IMR-90 (cell line): ENCODE measurements around the gene LNP1. TPM values are rescaled to one million over a fixed set of nuclear protein-coding genes. Genes with fewer than 3 reads are reported as not detected.

Experiments
- ATAC-seq: fragments of 200-7000 bp; cut with Tn5 transposase; 2 replicates; pipeline ENCODE4 v1.9.1; 2020; ENCODE audit warnings: low read depth, mild to moderate bottlenecking, moderate library complexity
- BruUV-seq: library from RNA; stranded (reverse); fragments of 400-500 nt; replicated peaks from 2 replicates; lab custom pipeline; 2021; lab: Mats Ljungman, UMichigan
- CTCF ChIA-PET: fragments of 300-600 bp; formaldehyde crosslinking; extraction: SDS; loops from one replicate; lab custom pipeline; 2021; ENCODE audit warnings: antibody characterized with exemption; lab: Yijun Ruan, JAX
- POLR2A ChIA-PET: fragments of 300-600 bp; sonication (Branson Sonifier 250); formaldehyde crosslinking; loops from one replicate; lab custom pipeline; 2022; ENCODE audit warnings: antibody characterized with exemption; ENCODE audit not compliant: unreplicated experiment; lab: Charles Lee
- DNase-seq: peaks from one replicate; pipeline ENCODE4 v3.0.0; 2013
- H2AFZ ChIP-seq: replicated peaks from 2 replicates; pipeline ENCODE3; 2013; ENCODE audit warnings: low read length, mild to moderate bottlenecking; ENCODE audit not compliant: poor library complexity
- H2AK5ac ChIP-seq: 2 replicates; pipeline ENCODE4 v1.6.1; 2013; ENCODE audit warnings: low read depth, low read length, inconsistent platforms
- H2AK9ac ChIP-seq: replicated peaks from 2 replicates; pipeline ENCODE3; 2013; ENCODE audit warnings: mild to moderate bottlenecking, low read depth, low read length, moderate library complexity; ENCODE audit not compliant: poor library complexity
- H2BK120ac ChIP-seq: 2 replicates; pipeline ENCODE4 v1.6.1; 2013; ENCODE audit warnings: low read depth, low read length, inconsistent platforms
- H2BK15ac ChIP-seq: 3 replicates; pipeline ENCODE4 v1.6.1; 2013; ENCODE audit warnings: low read depth, low read length, inconsistent platforms
- H2BK20ac ChIP-seq: 2 replicates; pipeline ENCODE4 v1.6.1; 2013; ENCODE audit warnings: low read depth, mild to moderate bottlenecking, inconsistent platforms, low read length, moderate library complexity
- H2BK5ac ChIP-seq: 2 replicates; pipeline ENCODE4 v1.6.1; 2013; ENCODE audit warnings: mild to moderate bottlenecking, low read depth, low read length, inconsistent platforms; ENCODE audit not compliant: poor library complexity, severe bottlenecking
- H3K14ac ChIP-seq: replicated peaks from 2 replicates; pipeline ENCODE4 v1.6.1; 2013; ENCODE audit warnings: low read depth, low read length, inconsistent platforms
- H3K18ac ChIP-seq: 2 replicates; pipeline ENCODE4 v1.6.1; 2013; ENCODE audit warnings: low read depth, low read length, control low read depth
- H3K23ac ChIP-seq: 2 replicates; pipeline ENCODE4 v1.6.1; 2013; ENCODE audit warnings: low read depth, low read length, inconsistent platforms
- H3K27ac ChIP-seq: 2 replicates; pipeline ENCODE4 v1.5.1; 2013; ENCODE audit warnings: mild to moderate bottlenecking, control low read depth, low read length; ENCODE audit not compliant: insufficient read depth
- H3K27me3 ChIP-seq: 2 replicates; pipeline ENCODE4 v1.6.1; 2013; ENCODE audit warnings: low read length; ENCODE audit not compliant: control insufficient read depth, insufficient read depth
- H3K36me3 ChIP-seq: 2 replicates; pipeline ENCODE4 v1.6.1; 2013; ENCODE audit warnings: low read length, mixed read lengths; ENCODE audit not compliant: control insufficient read depth, insufficient read depth
- H3K4ac ChIP-seq: 2 replicates; pipeline ENCODE4 v1.6.1; 2013; ENCODE audit warnings: low read depth, low read length, inconsistent platforms
- H3K4me1 ChIP-seq: 2 replicates; pipeline ENCODE4 v1.6.1; 2013; ENCODE audit warnings: low read length, mixed read lengths; ENCODE audit not compliant: control insufficient read depth, insufficient read depth
- H3K4me2 ChIP-seq: 2 replicates; pipeline ENCODE4 v1.6.1; 2013; ENCODE audit warnings: low read depth, mild to moderate bottlenecking, control low read depth, low read length, moderate library complexity
- H3K4me3 ChIP-seq: 2 replicates; pipeline ENCODE4 v1.5.1; 2013; ENCODE audit warnings: low read depth, mild to moderate bottlenecking, control low read depth, low read length, moderate library complexity; ENCODE audit not compliant: insufficient read depth
- H3K56ac ChIP-seq: 2 replicates; pipeline ENCODE4 v1.6.1; 2013; ENCODE audit warnings: low read length, inconsistent platforms; ENCODE audit not compliant: insufficient read depth; ENCODE audit errors: extremely low read depth
- H3K79me1 ChIP-seq, 2 experiments: 2 replicates each; pipeline ENCODE4 v1.6.1; 2013; ENCODE audit warnings: low read length in 2 of 2, inconsistent platforms in 1 of 2, low read depth in 1 of 2
- H3K9ac ChIP-seq: 2 replicates; pipeline ENCODE4 v1.6.1; 2013; ENCODE audit warnings: low read depth, low read length, control low read depth
- H3K9me1 ChIP-seq: 2 replicates; pipeline ENCODE4 v1.6.1; 2013; ENCODE audit warnings: low read length, inconsistent platforms; ENCODE audit not compliant: insufficient read depth
- H3K9me3 ChIP-seq: 2 replicates; pipeline ENCODE4 v1.6.1; 2013; ENCODE audit warnings: low read length; ENCODE audit not compliant: control insufficient read depth, insufficient read depth
- H4K20me1 ChIP-seq: 2 replicates; pipeline ENCODE4 v1.6.1; 2013; ENCODE audit warnings: low read length, inconsistent platforms; ENCODE audit not compliant: insufficient read depth
- H4K5ac ChIP-seq: 2 replicates; pipeline ENCODE4 v1.6.1; 2013; ENCODE audit warnings: mild to moderate bottlenecking, low read depth, low read length, control low read depth
- H4K8ac ChIP-seq, 2 experiments: 2 replicates each; pipeline ENCODE4 v1.6.1; 2013; ENCODE audit warnings: low read depth in 2 of 2, low read length in 2 of 2, control low read depth in 1 of 2, inconsistent platforms in 1 of 2
- H4K91ac ChIP-seq: 2 replicates; pipeline ENCODE4 v1.6.1; 2013; ENCODE audit warnings: low read depth, low read length, inconsistent platforms; ENCODE audit not compliant: insufficient read depth
- CEBPB ChIP-seq: IDR thresholded peaks from 2 replicates; pipeline ENCODE4 v1.6.1; 2012; ENCODE audit warnings: low read depth, low read length, improper control_type of control experiment
- CHD1 ChIP-seq: IDR thresholded peaks from 2 replicates; pipeline ENCODE4 v1.6.1; 2012; ENCODE audit warnings: low read depth, low read length, improper control_type of control experiment
- MAFK ChIP-seq: IDR thresholded peaks from 2 replicates; pipeline ENCODE4 v1.6.1; 2012; ENCODE audit warnings: low read depth, low read length, improper control_type of control experiment
- MXI1 ChIP-seq: IDR thresholded peaks from 2 replicates; pipeline ENCODE4 v1.6.1; 2012; ENCODE audit warnings: low read depth, mild to moderate bottlenecking, low read length, moderate library complexity, borderline replicate concordance
- POLR2A ChIP-seq: IDR thresholded peaks from 2 replicates; pipeline ENCODE4 v1.6.1; 2012; ENCODE audit warnings: mild to moderate bottlenecking, low read depth, low read length
- dilution Hi-C: fragments of 300-500 bp; cut with HindIII; formaldehyde crosslinking; loops from one replicate; pipeline ENCODE4 v1.14.3; 2018; ENCODE audit warnings: low sequenced_read_pairs; ENCODE audit not compliant: unreplicated experiment
- in situ Hi-C: fragments of 300-500 bp; cut with MboI; formaldehyde crosslinking; loops from 3 replicates; pipeline ENCODE4 v1.14.3; 2019; ENCODE audit warnings: low sequenced_read_pairs, inconsistent platforms, mixed read lengths
- intact Hi-C: fragments of 100-400 bp; cut with micrococcal nuclease; formaldehyde crosslinking; loops from 2 replicates; pipeline ENCODE4 v1.10.0; 2022
- polyA plus RNA-seq, 3 experiments: library from polyadenylated mRNA; depleted of rRNA; stranded (reverse); fragments of >200 nt; gene quantifications; 2 replicates each; pipeline ENCODE4 v1.2.3, GENCODE V29; 2012; ENCODE audit warnings: low replicate concordance in 1 of 3
- total RNA-seq: library from RNA; depleted of rRNA; stranded (reverse); fragments of >200 nt; gene quantifications from 2 replicates; pipeline ENCODE4 v1.2.3, GENCODE V29; 2012

LNP1 gene
- total and polyA plus RNA-seq, 2 of the 4 experiments (the other 2 are of a cell fraction) = 2.2 to 2.4 TPM

GRCh38 chr3:100386437-100387074 is 14.8 kb upstream of the LNP1 start:
- ATAC-seq = peak; percentile 82
- no peak overlapping the region for H4K5ac ChIP-seq
- peak; percentile 35 for DNase-seq
- peaks cover 21 to 49% of the 10 kb centered on the region in 2 experiments; a peak in 3 of 4 replicates for H3K79me1 ChIP-seq
- H3K23ac ChIP-seq = no peak overlapping the region
- no TSS peak for BruUV-seq
- peak overlapping the region; percentile 76; the same call in 1 of the 2 replicates for H3K27ac ChIP-seq
- no peaks in the 10 kb centered on the region for H3K27me3 ChIP-seq
- no peak overlapping the region for H2BK120ac ChIP-seq
- CTCF ChIA-PET = interaction anchor here (0.9 to 1.3 kb wide), 2 partner anchors 47 to 76 kb away, joined by 3 read pairs; no protein-coding TSS in a partner anchor
- no peak overlapping the region for H4K8ac ChIP-seq
- H2AK9ac ChIP-seq = no peak overlapping the region
- TF ChIP-seq MAFK (peak; percentile 43; the same call in 1 of the 2 replicates), POLR2A (no peak), MXI1 (no peak), CEBPB (no peak), CHD1 (no peak)
- POLR2A ChIA-PET = interaction anchor here (2.3 kb wide), 1 partner anchor 16 kb away, joined by 5 read pairs; the partner anchor contains the start of gene LNP1
- H4K91ac ChIP-seq = no peak overlapping the region
- H2AK5ac ChIP-seq = no peak overlapping the region
- in situ Hi-C loops = no loop called here
- peaks cover 5% of the 10 kb centered on the region; the same call in 1 of the 2 replicates for H3K36me3 ChIP-seq
- peaks cover 25% of the 10 kb centered on the region for H4K20me1 ChIP-seq
- H2BK20ac ChIP-seq = no peak overlapping the region
- H3K4me2 ChIP-seq = peak overlapping the region; percentile 61
- H3K4me3 ChIP-seq = no peak overlapping the region
- H2AFZ ChIP-seq = no peak overlapping the region
- H3K14ac ChIP-seq = no peak overlapping the region
- peaks cover 13% of the 10 kb centered on the region for H3K4me1 ChIP-seq
- H3K9ac ChIP-seq = no peak overlapping the region
- H3K56ac ChIP-seq = no peak overlapping the region
- H3K9me3 ChIP-seq = 0 out of 2 replicates have a peak, but pooled peaks cover 2% of the 10 kb centered on the region
- H3K9me1 ChIP-seq = peaks cover 9% of the 10 kb centered on the region; the same call in 1 of the 2 replicates
- dilution Hi-C loops = no loop called here
- no peak overlapping the region for H2BK15ac ChIP-seq
- peak overlapping the region; percentile 71; the same call in 1 of the 2 replicates for H3K18ac ChIP-seq
- intact Hi-C loops = loop anchor here (10.0 kb wide), 2 partner anchors 328 to 552 kb away; no protein-coding TSS in a partner anchor
- peak overlapping the region; percentile 68 for H2BK5ac ChIP-seq
- no peak overlapping the region for H3K4ac ChIP-seq
